ENCODE data around the gene CPVL.

Gene CPVL

GRCh38 chr7:29003703-29004102 lies 142.6 kb downstream of the CPVL start:
- DNase-seq (ENCODE audit: low read depth, low spot score), result no peak

- no peak for DNase-seq (ENCODE audit: low read depth, low spot score)
Observed at GRCh38 chr7:29000717-29001076, 145.6 kb downstream of the CPVL start.

- no peak for DNase-seq (ENCODE audit: low read depth, low spot score)
Observed at GRCh38 chr7:28999895-29000716, 146.2 kb downstream of the CPVL start.

GRCh38 chr7:28999427-28999826 lies 146.9 kb downstream of the CPVL start:
- no peak for DNase-seq (ENCODE audit: low read depth, low spot score)

GRCh38 chr7:28998105-28998504 lies 148.2 kb downstream of the CPVL start:
- DNase-seq (ENCODE audit: low read depth, low spot score), result no peak

- DNase-seq (ENCODE audit: low read depth, low spot score), result no peak
Observed at GRCh38 chr7:28996836-28997235, 149.5 kb downstream of the CPVL start.

GRCh38 chr7:28993371-28993770 lies 153.0 kb downstream of the CPVL start:
- DNase-seq (ENCODE audit: low read depth, low spot score), result no peak

GRCh38 chr7:28992798-28993197 lies 153.5 kb downstream of the CPVL start:
- no peak for DNase-seq (ENCODE audit: low read depth, low spot score)

GRCh38 chr7:28990200-28990960 lies 156.0 kb downstream of the CPVL start:
- no peak for DNase-seq (ENCODE audit: low read depth, low spot score)

- DNase-seq (ENCODE audit: low read depth, low spot score), result no peak
Observed at GRCh38 chr7:28989211-28989980, 156.9 kb downstream of the CPVL start.

- DNase-seq (ENCODE audit: low read depth, low spot score), result no peak
Observed at GRCh38 chr7:28988810-28989209, 157.5 kb downstream of the CPVL start.

- DNase-seq (ENCODE audit: low read depth, low spot score), result no peak
Observed at GRCh38 chr7:28988091-28988490, 158.2 kb downstream of the CPVL start.

GRCh38 chr7:28986765-28987110 lies 159.6 kb downstream of the CPVL start:
- DNase-seq (ENCODE audit: low read depth, low spot score), result no peak

- DNase-seq (ENCODE audit: low read depth, low spot score), result no peak
Observed at GRCh38 chr7:28986028-28986764, 160.1 kb downstream of the CPVL start.

GRCh38 chr7:28984631-28985030 lies 161.7 kb downstream of the CPVL start:
- DNase-seq (ENCODE audit: low read depth, low spot score), result peak; percentile 52

- no peak for DNase-seq (ENCODE audit: low read depth, low spot score)
Observed at GRCh38 chr7:28984217-28984616, 162.1 kb downstream of the CPVL start.

GRCh38 chr7:28983396-28984190 lies 162.7 kb downstream of the CPVL start:
- no peak for DNase-seq (ENCODE audit: low read depth, low spot score)

GRCh38 chr7:28981161-28981465 lies 165.2 kb downstream of the CPVL start:
- DNase-seq (ENCODE audit: low read depth, low spot score), result no peak

- no peak for DNase-seq (ENCODE audit: low read depth, low spot score)
Observed at GRCh38 chr7:28980451-28981160, 165.7 kb downstream of the CPVL start.

GRCh38 chr7:28979776-28980175 lies 166.6 kb downstream of the CPVL start:
- DNase-seq (ENCODE audit: low read depth, low spot score), result no peak

Measured in smooth muscle cell of the brain vasculature (primary cell).